ENCODE measurements around the gene PRELID2.

The PRELID2 gene

GRCh38 chr5:145834917-145835847 lies at the start of gene PRELID2:
Gene PRELID2 (minus strand): TSS chr5:145835342. CDS start chr5:145835251, 91 bp downstream.
- no peak for TF ChIP-seq GATA2 (IDR thresholded peaks at IDR 0.05; ENCODE audit: low read depth, low read length)
- TF ChIP-seq GATA3 (IDR thresholded peaks at IDR 0.05; ENCODE audit: low read depth, low read length): no peak

GRCh38 chr5:145874765-145875164 lies 39.6 kb upstream of the PRELID2 start:
- no peak for TF ChIP-seq GATA2 (IDR thresholded peaks at IDR 0.05; ENCODE audit: low read depth, low read length)
- TF ChIP-seq GATA3 (IDR thresholded peaks at IDR 0.05; ENCODE audit: low read depth, low read length): no peak

- TF ChIP-seq GATA2 (IDR thresholded peaks at IDR 0.05; ENCODE audit: low read depth, low read length) (no peak), GATA3 (IDR thresholded peaks at IDR 0.05; ENCODE audit: low read depth, low read length) (no peak)
Observed at GRCh38 chr5:145872914-145873313, 37.8 kb upstream of the PRELID2 start, which contains the start of gene GRXCR2. Gene GRXCR2 (minus strand): TSS chr5:145873014. CDS start chr5:145872968, 46 bp downstream.

GRCh38 chr5:145872486-145872885 lies 37.3 kb upstream of the PRELID2 start:
- TF ChIP-seq GATA3 (IDR thresholded peaks at IDR 0.05; ENCODE audit: low read depth, low read length) (no peak), GATA2 (IDR thresholded peaks at IDR 0.05; ENCODE audit: low read depth, low read length) (no peak)

GRCh38 chr5:145869753-145870152 lies 34.6 kb upstream of the PRELID2 start:
- TF ChIP-seq GATA3 (IDR thresholded peaks at IDR 0.05; ENCODE audit: low read depth, low read length) (no peak), GATA2 (IDR thresholded peaks at IDR 0.05; ENCODE audit: low read depth, low read length) (no peak)

- TF ChIP-seq GATA3 (IDR thresholded peaks at IDR 0.05; ENCODE audit: low read depth, low read length): no peak
- no peak for TF ChIP-seq GATA2 (IDR thresholded peaks at IDR 0.05; ENCODE audit: low read depth, low read length)
Observed at GRCh38 chr5:145867806-145868205, 32.7 kb upstream of the PRELID2 start.

- TF ChIP-seq GATA2 (IDR thresholded peaks at IDR 0.05; ENCODE audit: low read depth, low read length) (no peak), GATA3 (IDR thresholded peaks at IDR 0.05; ENCODE audit: low read depth, low read length) (no peak)
Observed at GRCh38 chr5:145863003-145863402, 27.9 kb upstream of the PRELID2 start.

- TF ChIP-seq GATA3 (IDR thresholded peaks at IDR 0.05; ENCODE audit: low read depth, low read length) (no peak), GATA2 (IDR thresholded peaks at IDR 0.05; ENCODE audit: low read depth, low read length) (no peak)
Observed at GRCh38 chr5:145859897-145860296, 24.8 kb upstream of the PRELID2 start.

- no peak for TF ChIP-seq GATA2 (IDR thresholded peaks at IDR 0.05; ENCODE audit: low read depth, low read length)
Observed at GRCh38 chr5:145859453-145859852, 24.3 kb upstream of the PRELID2 start.

- TF ChIP-seq GATA2 (IDR thresholded peaks at IDR 0.05; ENCODE audit: low read depth, low read length): no peak
- TF ChIP-seq GATA3 (IDR thresholded peaks at IDR 0.05; ENCODE audit: low read depth, low read length): no peak
Observed at GRCh38 chr5:145858959-145859358, 23.8 kb upstream of the PRELID2 start.

GRCh38 chr5:145856285-145856818 lies 21.2 kb upstream of the PRELID2 start:
- no peak for TF ChIP-seq GATA3 (IDR thresholded peaks at IDR 0.05; ENCODE audit: low read depth, low read length)
- TF ChIP-seq GATA2 (IDR thresholded peaks at IDR 0.05; ENCODE audit: low read depth, low read length): no peak

GRCh38 chr5:145855763-145856267 lies 20.7 kb upstream of the PRELID2 start:
- TF ChIP-seq GATA2 (IDR thresholded peaks at IDR 0.05; ENCODE audit: low read depth, low read length): no peak
- TF ChIP-seq GATA3 (IDR thresholded peaks at IDR 0.05; ENCODE audit: low read depth, low read length): no peak

- TF ChIP-seq GATA3 (IDR thresholded peaks at IDR 0.05; ENCODE audit: low read depth, low read length) (no peak), GATA2 (IDR thresholded peaks at IDR 0.05; ENCODE audit: low read depth, low read length) (no peak)
Observed at GRCh38 chr5:145854651-145855258, 19.6 kb upstream of the PRELID2 start.

- TF ChIP-seq GATA3 (IDR thresholded peaks at IDR 0.05; ENCODE audit: low read depth, low read length): no peak
- no peak for TF ChIP-seq GATA2 (IDR thresholded peaks at IDR 0.05; ENCODE audit: low read depth, low read length)
Observed at GRCh38 chr5:145853781-145854376, 18.7 kb upstream of the PRELID2 start.
